Right lobe of liver (tissue), 6 donors: ENCODE data around the gene ABHD6. TPM values are rescaled to one million over a fixed set of nuclear protein-coding genes. Genes with fewer than 3 reads are reported as not detected.

Experiments
- ATAC-seq, 4 donors: fragments of 200-7000 bp; cut with Tn5 transposase; one replicate each; pipeline ENCODE4 v1.9.1; 2020; ENCODE audit warnings: mild to moderate bottlenecking in 4 of 4, moderate library complexity in 4 of 4
- DNase-seq, 3 donors: peaks; one replicate each; pipeline ENCODE4 v3.0.0-alpha.2; 2020
- H3K27ac ChIP-seq, 3 donors: fragments of 200-600 bp; one replicate each; pipeline ENCODE4 v1.8.0; 2022
- H3K27me3 ChIP-seq, 2 donors: fragments of 200-600 bp; one replicate each; pipeline ENCODE4 v1.8.0; 2022
- H3K36me3 ChIP-seq, 4 donors: fragments of 200-600 bp; sonication (generic) in 1 of 4; one replicate each; pipeline versions ENCODE4 v1.5.1 to v1.8.0; 2017 to 2022; ENCODE audit warnings: control low read depth in 1 of 4
- H3K4me1 ChIP-seq, 4 donors: fragments of 200-600 bp; sonication (generic) in 1 of 4; one replicate each; pipeline versions ENCODE4 v1.5.1 to v1.8.0; 2017 to 2022; ENCODE audit warnings: control low read depth in 1 of 4
- H3K4me3 ChIP-seq, 3 donors: fragments of 200-600 bp; one replicate each; pipeline ENCODE4 v1.8.0; 2022
- H3K9me3 ChIP-seq, 4 donors: fragments of 200-600 bp; sonication (generic) in 1 of 4; one replicate each; pipeline versions ENCODE4 v1.5.1 to v1.8.0; 2017 to 2022; ENCODE audit warnings: control low read depth in 1 of 4
- POLR2A ChIP-seq: fragments of 450-650 bp; IDR thresholded peaks from one replicate; pipeline ENCODE4 v1.6.1; 2017; ENCODE audit warnings: antibody characterized with exemption, mild to moderate bottlenecking
- WGBS: methylation state at CpG from one replicate; pipeline ENCODE4 v1.1.6; 2018; ENCODE audit warnings: low coverage, low lambda C conversion rate; ENCODE audit not compliant: insufficient coverage; ENCODE audit errors: missing lambda C conversion rate; 5-methylcytosine and 5-hydroxymethylcytosine counted together
- intact Hi-C, 2 donors: fragments of 100-400 bp; cut with DNase I; formaldehyde crosslinking; loops; one replicate each; pipeline versions ENCODE4 v1.11.2 to v1.14.1; 2022
- total RNA-seq, 6 experiments: library from RNA; depleted of rRNA in 2 of 6; stranded (reverse); fragments of >200 nt in 2 of 6; fragmentation: NEBNext Ultra II Directional in 3 of 6; extraction: Animal tissue kit (Norgen Biotek cat#: 25700) in 3 of 6; gene quantifications; one replicate each; pipeline versions ENCODE4 v1.1.0 to v1.2.4, GENCODE V29; 2016 to 2023
- TF ChIP-seq, protein P1 (sequence below), 4 donors: fragments of 200-600 bp in 3 of 4; fragments of 450-650 bp in 1 of 4; IDR thresholded peaks; one replicate each; pipeline versions ENCODE4 v1.5.1 to v1.8.0; 2016 to 2022; ENCODE audit warnings: antibody characterized with exemption in 4 of 4, mild to moderate bottlenecking in 2 of 4
- donor health status: DM: no; HTN: yes; CAD: no.
- donor health status: DM: no; HTN: no; CAD: no.
- donor health status: DM: no; HTN: no; CAD: no.
- donor health status: DM: no; HTN: yes; CAD: no.
- donor health status: DM: no; HTN: yes; CAD: no.

The ABHD6 gene
- total RNA-seq, 6 experiments from 2014 or later = 24.6 to 64.3 (median 52.6) TPM

DNA sequence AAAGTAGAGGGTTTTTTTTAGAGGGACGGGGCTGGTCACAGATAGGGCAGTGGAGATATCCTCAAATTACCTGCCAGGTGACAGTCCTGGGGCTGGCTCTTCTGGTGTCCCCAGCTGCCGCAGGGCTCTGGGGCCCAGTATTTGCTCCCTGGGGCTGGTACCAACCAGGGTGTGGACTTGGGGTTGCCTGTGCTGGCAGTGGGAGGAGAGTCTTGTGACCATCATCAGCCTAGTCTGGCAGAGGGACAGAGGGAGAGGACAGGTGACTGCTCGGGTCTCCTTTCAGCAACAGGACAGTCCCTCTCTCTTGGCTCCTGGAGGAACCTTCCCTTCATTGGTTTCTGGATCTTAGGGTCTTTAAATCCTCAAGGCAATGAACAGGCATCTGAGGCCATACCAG is 60.6 kb downstream of the ABHD6 start:
- H3K27ac ChIP-seq = no peak overlapping the region
- H3K4me1 ChIP-seq = peaks cover 0 to 6% (median 0%) of the 10 kb centered on the region in 4 donors
- TF ChIP-seq, protein P1, sequence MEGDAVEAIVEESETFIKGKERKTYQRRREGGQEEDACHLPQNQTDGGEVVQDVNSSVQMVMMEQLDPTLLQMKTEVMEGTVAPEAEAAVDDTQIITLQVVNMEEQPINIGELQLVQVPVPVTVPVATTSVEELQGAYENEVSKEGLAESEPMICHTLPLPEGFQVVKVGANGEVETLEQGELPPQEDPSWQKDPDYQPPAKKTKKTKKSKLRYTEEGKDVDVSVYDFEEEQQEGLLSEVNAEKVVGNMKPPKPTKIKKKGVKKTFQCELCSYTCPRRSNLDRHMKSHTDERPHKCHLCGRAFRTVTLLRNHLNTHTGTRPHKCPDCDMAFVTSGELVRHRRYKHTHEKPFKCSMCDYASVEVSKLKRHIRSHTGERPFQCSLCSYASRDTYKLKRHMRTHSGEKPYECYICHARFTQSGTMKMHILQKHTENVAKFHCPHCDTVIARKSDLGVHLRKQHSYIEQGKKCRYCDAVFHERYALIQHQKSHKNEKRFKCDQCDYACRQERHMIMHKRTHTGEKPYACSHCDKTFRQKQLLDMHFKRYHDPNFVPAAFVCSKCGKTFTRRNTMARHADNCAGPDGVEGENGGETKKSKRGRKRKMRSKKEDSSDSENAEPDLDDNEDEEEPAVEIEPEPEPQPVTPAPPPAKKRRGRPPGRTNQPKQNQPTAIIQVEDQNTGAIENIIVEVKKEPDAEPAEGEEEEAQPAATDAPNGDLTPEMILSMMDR (IDR thresholded peaks at IDR 0.05) = no peak
- no peak for TF ChIP-seq POLR2A
- no peaks in the 10 kb centered on the region for H3K9me3 ChIP-seq
- no peaks in the 10 kb centered on the region for H3K36me3 ChIP-seq
- WGBS = 38% methylated on average over 3 of the region's 3 CpGs
- intact Hi-C loops = loop anchor here (5.0 to 10.0 kb wide), 3 partner anchors 73 to 293 kb away; partner anchors contain the start of gene FLNB (in 1 of the 2)
- ATAC-seq (peak; percentile 45 to 63 (median 54)), DNase-seq (no peak)
- no peak overlapping the region for H3K4me3 ChIP-seq
- no peaks in the 10 kb centered on the region for H3K27me3 ChIP-seq

DNA sequence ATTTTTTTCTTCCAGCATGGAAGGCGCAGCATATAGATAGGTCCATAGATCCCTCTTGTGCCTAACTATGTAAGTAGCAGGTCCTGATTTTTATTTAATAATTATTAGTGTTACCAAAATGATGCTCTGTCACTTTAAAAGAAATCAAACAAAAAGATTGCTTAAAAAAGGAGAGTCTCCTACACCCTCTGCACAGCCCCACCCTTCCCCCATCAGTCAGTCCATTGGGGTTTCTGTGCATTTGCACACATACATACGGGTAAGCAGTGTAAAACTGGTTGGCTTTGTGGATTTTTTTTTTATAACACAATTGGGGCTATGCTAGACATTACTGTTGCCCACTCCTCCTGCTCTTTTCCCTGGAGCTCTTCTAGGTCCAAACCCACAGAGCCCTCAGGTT is 61.5 kb downstream of the ABHD6 start:
- Histone ChIP-seq H3K9me3 (no peaks in the 10 kb centered on the region), H3K36me3 (no peaks in the 10 kb centered on the region), H3K4me1 (peaks cover 0 to 6% (median 0%) of the 10 kb centered on the region in 4 donors), H3K27ac (no peak overlapping the region), H3K27me3 (no peaks in the 10 kb centered on the region), H3K4me3 (no peak overlapping the region)
- 56% methylated on average over 2 of the region's 2 CpGs for WGBS
- intact Hi-C loops = loop anchor here (5.0 to 10.0 kb wide), 3 partner anchors 74 to 294 kb away; partner anchors contain the start of gene FLNB (in 1 of the 2)
- TF ChIP-seq POLR2A = no peak
- TF ChIP-seq, protein P1 (IDR thresholded peaks at IDR 0.05) = no peak
- DNase-seq (no peak), ATAC-seq (peak; percentile 7 to 32 (median 16))

DNA sequence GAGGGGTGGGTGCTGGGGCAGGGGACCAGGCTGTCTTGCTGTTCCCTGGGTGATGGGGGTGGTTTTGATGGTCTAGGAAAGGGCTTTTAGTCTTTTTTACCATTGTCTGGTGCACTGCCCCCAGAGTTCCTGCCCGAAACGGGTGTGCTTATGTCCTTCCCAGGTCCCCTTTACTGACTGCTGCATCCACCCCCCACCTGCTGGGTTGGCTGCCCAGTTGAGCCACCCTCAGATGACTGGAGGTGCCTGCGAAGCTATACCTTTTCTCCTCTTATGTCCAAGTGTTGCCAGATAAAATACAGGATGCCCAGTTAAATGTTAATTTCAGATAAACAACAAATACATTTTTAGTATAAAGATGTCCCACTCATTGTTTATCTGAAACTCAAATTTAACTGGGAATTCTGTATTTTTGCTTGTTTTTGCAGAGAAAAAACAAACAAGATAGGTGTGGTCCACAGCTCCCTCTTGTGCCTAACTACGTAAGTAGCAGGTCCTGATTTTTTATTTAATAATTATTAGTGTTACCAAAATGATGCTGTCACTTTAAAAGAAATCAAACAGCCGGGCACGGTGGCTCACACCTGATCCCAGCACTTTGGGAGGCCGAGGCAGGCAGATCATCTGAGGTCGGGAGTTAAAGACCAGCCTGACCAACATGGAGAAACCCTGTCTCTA is 62.4 kb downstream of the ABHD6 start:
- Histone ChIP-seq H3K27ac (no peak overlapping the region), H3K9me3 (no peaks in the 10 kb centered on the region), H3K36me3 (no peaks in the 10 kb centered on the region), H3K4me1 (peaks cover 0 to 6% (median 0%) of the 10 kb centered on the region in 4 donors), H3K4me3 (no peak overlapping the region), H3K27me3 (no peaks in the 10 kb centered on the region)
- DNase-seq (no peak), ATAC-seq (peak; percentile 59 to 72 (median 66))
- TF ChIP-seq, protein P1 (IDR thresholded peaks at IDR 0.05) = peak; percentile 62 to 78 (median 74)
- no peak for TF ChIP-seq POLR2A
- 17% methylated on average over 8 of the region's 8 CpGs for WGBS
- intact Hi-C loops = loop anchor here (5.0 to 10.0 kb wide), 4 partner anchors 75 to 295 kb away; partner anchors contain the start of gene FLNB (in 2 of the 2)

DNA sequence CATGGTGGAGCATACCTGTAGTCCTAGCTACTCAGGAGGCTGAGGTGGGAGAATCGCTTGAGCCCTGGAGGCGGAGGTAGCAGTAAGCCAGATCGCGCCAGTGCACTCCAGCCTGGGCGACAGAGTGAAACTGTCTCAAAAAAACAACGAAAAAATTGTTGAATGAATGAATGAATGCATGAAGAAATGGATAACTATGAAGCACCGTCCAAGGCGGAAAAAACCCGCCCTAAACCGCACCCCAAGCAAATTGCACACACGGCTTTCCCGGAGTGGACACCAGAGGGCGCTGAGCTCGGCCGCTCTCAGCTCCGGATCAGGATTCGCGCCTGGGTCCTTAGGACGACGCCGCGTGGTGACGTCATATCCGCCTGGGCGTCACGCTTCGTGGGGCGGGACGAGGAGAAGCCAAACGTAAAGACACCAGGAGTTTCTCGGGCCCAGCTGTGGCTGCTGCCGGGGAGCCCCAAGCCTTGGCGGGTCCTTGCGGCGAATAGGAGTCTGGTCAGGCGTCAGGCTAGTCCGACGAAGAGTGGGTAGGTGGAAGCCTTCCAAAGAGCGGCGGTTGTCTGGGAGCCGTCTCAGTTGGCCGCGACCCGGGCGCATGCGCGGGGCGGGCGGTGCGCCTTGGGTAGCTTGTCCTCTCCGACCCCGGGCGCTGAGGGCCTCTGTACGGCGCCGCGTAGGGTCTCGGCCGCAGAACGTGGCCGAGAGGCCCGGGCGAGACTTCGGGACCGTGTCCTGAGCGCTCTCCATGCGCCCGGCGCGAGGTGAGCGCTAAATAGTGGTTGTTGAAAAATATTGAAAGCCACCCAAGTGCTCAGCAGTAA is 68.5 kb downstream of the ABHD6 start, which contains the start of the genes HTD2 and RPP14:
Gene HTD2 (plus strand): TSS at position 639 of the 830 bp plus-strand sequence. CDS start 11,094 bp downstream, outside the sequence.
Gene RPP14 (plus strand): TSS at position 364 of the 830 bp plus-strand sequence. CDS start 4,085 bp downstream, outside the sequence.
- peaks cover 0 to 21% (median 12%) of the 10 kb centered on the region in 4 donors for H3K4me1 ChIP-seq
- peaks cover 0 to 14% (median 4%) of the 10 kb centered on the region in 4 donors for H3K36me3 ChIP-seq
- no peaks in the 10 kb centered on the region for H3K27me3 ChIP-seq
- peak; percentile 90 to 95 (median 94) for ATAC-seq
- TF ChIP-seq, protein P1 (IDR thresholded peaks at IDR 0.05) = peak; percentile 96 to 99 (median 98)
- peak; percentile 83 for TF ChIP-seq POLR2A
- intact Hi-C loops = loop anchor here in 1 of 2 donors (10.0 kb wide), 1 partner anchor 301 kb away; the partner anchor contains the start of gene FLNB
- DNase-seq = peak; percentile 98 to 99 (median 98)
- WGBS = 9% methylated on average over 29 of the region's 71 CpGs
- H3K4me3 ChIP-seq = peak within 1 kb of the TSS; percentile 57 to 96 (median 68)
- no peaks in the 10 kb centered on the region for H3K9me3 ChIP-seq
- peak within 1 kb of the TSS; percentile 96 to 98 (median 97) for H3K27ac ChIP-seq
